Common myeloid progenitor, CD34-positive (primary cell): ENCODE results near the gene TOGARAM2.

ENCODE experiments used
- CTCF ChIA-PET: fragments of 350-600 bp; sonication (Branson Sonifier 250); formaldehyde crosslinking; loops from one replicate; lab custom pipeline; 2021; ENCODE audit warnings: antibody characterized with exemption; lab: Charles Lee
- POLR2A ChIA-PET: fragments of 350-600 bp; sonication (Branson Sonifier 250); formaldehyde crosslinking; loops from one replicate; lab custom pipeline; 2021; ENCODE audit warnings: antibody characterized with exemption; lab: Charles Lee
- DNase-seq, 3 donors: peaks; one replicate each; pipeline versions ENCODE4 v3.0.0 to v3.0.0-alpha.2; 2013
- H3K27ac ChIP-seq, 2 experiments: 1 replicate in 1 of 2; 2 replicates in 1 of 2; pipeline ENCODE4 v1.7.0; 2013; ENCODE audit warnings: inconsistent platforms in 2 of 2, low read length in 2 of 2, mild to moderate bottlenecking in 2 of 2, low read depth in 1 of 2, moderate library complexity in 1 of 2; ENCODE audit not compliant: severe bottlenecking in 2 of 2, insufficient read depth in 1 of 2, poor library complexity in 1 of 2
- H3K27me3 ChIP-seq, 5 experiments: replicated peaks in 2 of 5; 1 replicate in 3 of 5; 2 replicates in 2 of 5; pipeline versions ENCODE4 v1.6.1 to v1.7.0; 2013; ENCODE audit warnings: low read length in 4 of 5, mild to moderate bottlenecking in 2 of 5, moderate library complexity in 2 of 5, inconsistent platforms in 1 of 5; ENCODE audit not compliant: insufficient read depth in 5 of 5, control insufficient read depth in 4 of 5
- H3K36me3 ChIP-seq, 4 experiments: 1 replicate in 2 of 4; 2 replicates in 2 of 4; pipeline versions ENCODE4 v1.6.1 to v1.7.0; 2013; ENCODE audit warnings: low read length in 3 of 4, control low read depth in 1 of 4, mild to moderate bottlenecking in 1 of 4; ENCODE audit not compliant: control insufficient read depth in 4 of 4, insufficient read depth in 4 of 4
- H3K4me1 ChIP-seq, 4 experiments: 1 replicate in 3 of 4; 2 replicates in 1 of 4; pipeline versions ENCODE4 v1.6.1 to v1.7.1; 2013; ENCODE audit warnings: low read length in 3 of 4, mild to moderate bottlenecking in 3 of 4, control low read depth in 1 of 4, inconsistent platforms in 1 of 4, moderate library complexity in 1 of 4; ENCODE audit not compliant: control insufficient read depth in 4 of 4, insufficient read depth in 4 of 4; ENCODE audit errors: control extremely low read depth in 1 of 4
- H3K4me3 ChIP-seq, 7 experiments: 1 replicate in 4 of 7; 2 replicates in 3 of 7; pipeline versions ENCODE4 v1.5.1 to v1.7.0; 2013; ENCODE audit warnings: mild to moderate bottlenecking in 7 of 7, low read length in 6 of 7, moderate library complexity in 6 of 7, inconsistent platforms in 2 of 7, low read depth in 2 of 7, control low read depth in 1 of 7; ENCODE audit not compliant: insufficient read depth in 4 of 7, control insufficient read depth in 1 of 7; ENCODE audit errors: extremely low read depth in 1 of 7
- H3K9me3 ChIP-seq, 5 experiments: 1 replicate in 4 of 5; 2 replicates in 1 of 5; pipeline versions ENCODE4 v1.6.1 to v1.7.1; 2013; ENCODE audit warnings: low read length in 4 of 5, mild to moderate bottlenecking in 2 of 5, inconsistent platforms in 1 of 5, low read depth in 1 of 5, moderate library complexity in 1 of 5; ENCODE audit not compliant: control insufficient read depth in 4 of 5, insufficient read depth in 2 of 5; ENCODE audit errors: control extremely low read depth in 1 of 5
- WGBS: methylation state at CpG from one replicate; pipeline ENCODE4 v1.1.5; 2013; ENCODE audit not compliant: insufficient coverage; 5-methylcytosine and 5-hydroxymethylcytosine counted together

The TOGARAM2 gene

GRCh38 chr2:28990445-28990844 is 9.3 kb downstream of the TOGARAM2 start:
- POLR2A ChIA-PET: no interaction called here
- CTCF ChIA-PET: no interaction called here

GRCh38 chr2:28991021-28991420 is 9.9 kb downstream of the TOGARAM2 start:
- ChIA-PET CTCF (no interaction called here), POLR2A (no interaction called here)
- H3K36me3 ChIP-seq: no peaks in the 10 kb centered on the region
- H3K4me1 ChIP-seq: peaks cover 0 to 11% (median 7%) of the 10 kb centered on the region in 4 experiments
- no peak overlapping the region for H3K4me3 ChIP-seq
- H3K27me3 ChIP-seq: no peaks in the 10 kb centered on the region
- H3K27ac ChIP-seq: no peak overlapping the region
- no peak for DNase-seq
- no peaks in the 10 kb centered on the region for H3K9me3 ChIP-seq
- WGBS: 100% methylated on average over 2 of the region's 4 CpGs

More at GRCh38 chr2:28990445-28990844, 9.3 kb downstream of the TOGARAM2 start:
- Histone ChIP-seq H3K36me3 (no peaks in the 10 kb centered on the region), H3K9me3 (no peaks in the 10 kb centered on the region), H3K4me3 (no peak overlapping the region), H3K4me1 (peaks cover 0 to 11% (median 7%) of the 10 kb centered on the region in 4 experiments), H3K27ac (no peak overlapping the region), H3K27me3 (no peaks in the 10 kb centered on the region)
- DNase-seq: no peak
- 90% methylated on average over 15 of the region's 16 CpGs for WGBS

GRCh38 chr2:28991460-28991859 is 10.4 kb downstream of the TOGARAM2 start:
- DNase-seq: no peak
- Histone ChIP-seq H3K4me1 (peaks cover 0 to 8% (median 4%) of the 10 kb centered on the region in 4 experiments), H3K36me3 (no peaks in the 10 kb centered on the region), H3K4me3 (no peak overlapping the region), H3K27ac (no peak overlapping the region), H3K9me3 (no peaks in the 10 kb centered on the region), H3K27me3 (no peaks in the 10 kb centered on the region)
- ChIA-PET CTCF (no interaction called here), POLR2A (no interaction called here)
- WGBS: 97% methylated on average over 7 of the region's 9 CpGs

- Histone ChIP-seq H3K27me3 (no peaks in the 10 kb centered on the region), H3K27ac (no peak overlapping the region), H3K4me3 (no peak overlapping the region), H3K36me3 (no peaks in the 10 kb centered on the region), H3K4me1 (peaks cover 0 to 7% (median 2%) of the 10 kb centered on the region in 4 experiments), H3K9me3 (no peaks in the 10 kb centered on the region)
- WGBS: 90% methylated on average over 5 of the region's 6 CpGs
- ChIA-PET POLR2A (no interaction called here), CTCF (interaction anchor here (0.8 kb wide), 1 partner anchor 44 kb away, joined by 3 read pairs; no protein-coding TSS in a partner anchor)
- DNase-seq: no peak
Measured at GRCh38 chr2:28993206-28993960, 12.3 kb downstream of the TOGARAM2 start.

GRCh38 chr2:28994074-28994473 is 13.0 kb downstream of the TOGARAM2 start:
- Histone ChIP-seq H3K27ac (no peak overlapping the region), H3K27me3 (no peaks in the 10 kb centered on the region), H3K9me3 (no peaks in the 10 kb centered on the region), H3K4me1 (peaks cover 0 to 7% (median 3%) of the 10 kb centered on the region in 4 experiments), H3K4me3 (no peak overlapping the region), H3K36me3 (no peaks in the 10 kb centered on the region)
- no peak for DNase-seq
- 96% methylated on average over 10 of the region's 10 CpGs for WGBS
- CTCF ChIA-PET: interaction anchor here (0.8 kb wide), 1 partner anchor 43 kb away, joined by 3 read pairs; no protein-coding TSS in a partner anchor
- POLR2A ChIA-PET: no interaction called here

GRCh38 chr2:28994679-28995078 is 13.6 kb downstream of the TOGARAM2 start:
- no peak for DNase-seq
- H3K9me3 ChIP-seq: no peaks in the 10 kb centered on the region
- H3K27ac ChIP-seq: no peak overlapping the region
- ChIA-PET POLR2A (no interaction called here), CTCF (no interaction called here)
- 91% methylated on average over 7 of the region's 7 CpGs for WGBS
- H3K27me3 ChIP-seq: no peaks in the 10 kb centered on the region
- peaks cover 0 to 10% (median 7%) of the 10 kb centered on the region in 4 experiments for H3K4me1 ChIP-seq
- no peak overlapping the region for H3K4me3 ChIP-seq
- no peaks in the 10 kb centered on the region for H3K36me3 ChIP-seq
